GM19438 (cell line): ENCODE measurements around the gene C19orf47.
"Not testable (repeated sequence)": the region's sequence is repeated elsewhere in the genome, so short reads cannot be mapped to it uniquely, and the experiment has no call there.

Experiments
- ATAC-seq: cut with Tn5 transposase; IDR thresholded peaks from one replicate; pipeline ENCODE4 v1.9.1; 2021; ENCODE audit warnings: low read depth; ENCODE audit not compliant: unreplicated experiment

The C19orf47 gene

GRCh38 chr19:40377876-40378385 is 29.7 kb upstream of the C19orf47 start:
- no peak for ATAC-seq

- no peak for ATAC-seq
Observed at GRCh38 chr19:40376286-40376862, 28.2 kb upstream of the C19orf47 start.

GRCh38 chr19:40374084-40374483 is 25.9 kb upstream of the C19orf47 start:
- no peak for ATAC-seq

GRCh38 chr19:40371802-40372122 is 23.6 kb upstream of the C19orf47 start:
- ATAC-seq: no peak

GRCh38 chr19:40370997-40371801 is 23.0 kb upstream of the C19orf47 start:
- ATAC-seq: no peak

GRCh38 chr19:40370253-40370652 is 22.1 kb upstream of the C19orf47 start:
- ATAC-seq: not testable (repeated sequence)

- no peak for ATAC-seq
Observed at GRCh38 chr19:40369797-40370196, 21.6 kb upstream of the C19orf47 start.

GRCh38 chr19:40367577-40368434 is 19.6 kb upstream of the C19orf47 start:
- ATAC-seq: no peak

GRCh38 chr19:40366697-40367561 is 18.7 kb upstream of the C19orf47 start:
- ATAC-seq: no peak

GRCh38 chr19:40365613-40366401 is 17.6 kb upstream of the C19orf47 start:
- ATAC-seq: no peak

- no peak for ATAC-seq
Observed at GRCh38 chr19:40365010-40365409, 16.8 kb upstream of the C19orf47 start.

- ATAC-seq: no peak
Observed at GRCh38 chr19:40363069-40363468, 14.9 kb upstream of the C19orf47 start.

GRCh38 chr19:40362160-40362559 is 14.0 kb upstream of the C19orf47 start:
- no peak for ATAC-seq

- no peak for ATAC-seq
Observed at GRCh38 chr19:40360708-40361241, 12.6 kb upstream of the C19orf47 start.

GRCh38 chr19:40360020-40360707 is 12.0 kb upstream of the C19orf47 start:
- ATAC-seq: no peak

- no peak for ATAC-seq
Observed at GRCh38 chr19:40358773-40359172, 10.6 kb upstream of the C19orf47 start.

GRCh38 chr19:40357640-40358039 is 9.4 kb upstream of the C19orf47 start:
- no peak for ATAC-seq

- no peak for ATAC-seq
Observed at GRCh38 chr19:40356681-40357595, 8.7 kb upstream of the C19orf47 start.
